SJCRH30 (cell line): Measurements from ENCODE around the gene PTPN1. TPM values are rescaled to one million over a fixed set of nuclear protein-coding genes. Genes with fewer than 3 reads are reported as not detected.
"Not testable (repeated sequence)": the region's sequence is repeated elsewhere in the genome, so short reads cannot be mapped to it uniquely, and the experiment has no call there.

Experiments used
- DNase-seq, 2 experiments: peaks; one replicate each; pipeline ENCODE4 v3.0.0-alpha.2; 2015 to 2020
- H3K27ac ChIP-seq: fragments of 250-450 bp; sonication (Bioruptor Pico); 2 replicates; pipeline ENCODE4 v1.5.1; 2020; ENCODE audit warnings: mild to moderate bottlenecking, moderate library complexity
- H3K27me3 ChIP-seq: fragments of 250-450 bp; sonication (Bioruptor Pico); 2 replicates; pipeline ENCODE4 v1.5.1; 2020; ENCODE audit warnings: mild to moderate bottlenecking, moderate library complexity
- H3K36me3 ChIP-seq: fragments of 250-450 bp; sonication (Bioruptor Pico); 2 replicates; pipeline ENCODE4 v1.5.1; 2020; ENCODE audit warnings: mild to moderate bottlenecking, moderate library complexity
- H3K4me1 ChIP-seq: fragments of 250-450 bp; sonication (Bioruptor Pico); 2 replicates; pipeline ENCODE4 v1.5.1; 2020; ENCODE audit warnings: mild to moderate bottlenecking, moderate library complexity
- H3K4me3 ChIP-seq: fragments of 250-450 bp; sonication (Bioruptor Pico); 2 replicates; pipeline ENCODE4 v1.5.1; 2020; ENCODE audit warnings: mild to moderate bottlenecking, moderate library complexity
- H3K9me3 ChIP-seq: fragments of 250-450 bp; sonication (Bioruptor Pico); replicated peaks from 2 replicates; pipeline ENCODE4 v1.5.1; 2020; ENCODE audit warnings: mild to moderate bottlenecking, moderate library complexity
- total RNA-seq: library from RNA; depleted of rRNA; stranded (reverse); fragments of >200 nt; shearing (Covaris generic); gene quantifications from 2 replicates; pipeline ENCODE4 v1.2.3, GENCODE V29; 2014

The PTPN1 gene
- total RNA-seq, 1 experiment from 2014 or later = 72.3 TPM

DNA sequence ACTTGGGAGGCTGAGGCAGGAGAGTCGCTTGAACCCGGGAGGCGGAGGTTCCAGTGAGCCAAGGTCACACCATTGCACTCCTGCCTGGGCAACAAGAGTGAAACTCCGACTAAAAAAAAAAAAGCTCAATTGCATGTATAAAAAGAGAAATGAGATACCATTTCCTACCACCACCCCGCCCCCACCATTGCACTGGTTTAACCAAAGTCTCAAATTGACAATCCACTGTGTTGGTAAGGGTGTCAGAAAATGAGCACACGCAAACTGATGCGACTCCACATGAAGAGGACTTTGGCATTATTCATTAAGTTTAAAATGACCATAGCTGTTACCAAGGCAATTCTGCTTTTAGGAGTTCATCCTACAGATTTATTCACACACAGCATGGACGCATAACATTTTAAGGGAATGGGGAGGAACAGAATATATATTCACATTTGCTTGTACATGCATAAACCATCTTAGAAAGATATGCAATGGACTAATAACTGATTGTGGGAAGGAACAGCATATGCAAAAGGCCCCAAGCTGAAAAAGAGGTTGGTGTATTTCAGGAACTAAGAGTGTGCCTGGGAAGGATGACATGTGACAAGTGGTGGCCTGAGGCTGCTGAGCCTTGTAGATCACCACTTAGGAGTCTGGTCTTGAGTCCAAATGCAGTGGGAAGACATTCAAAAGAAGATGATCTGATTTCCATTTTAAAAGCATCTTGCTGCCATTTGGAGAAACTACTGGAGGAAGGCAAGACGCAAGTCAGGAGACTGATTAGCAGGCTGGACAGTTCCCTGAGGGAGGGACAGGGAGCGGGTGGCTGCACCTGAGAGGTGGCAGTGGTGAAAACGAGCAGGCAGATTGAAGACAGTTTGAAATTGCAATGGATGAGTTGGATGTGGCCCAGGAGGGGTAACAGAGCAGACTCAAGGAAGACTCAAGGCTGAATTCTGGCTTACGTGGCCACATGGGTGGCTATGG, 37.2 kb upstream of the PTPN1 start:
- Histone ChIP-seq H3K4me1 (peaks cover 1% of the 10 kb centered on the region; the same call in 1 of the 2 replicates), H3K36me3 (no peaks in the 10 kb centered on the region), H3K27ac (no peak overlapping the region), H3K27me3 (peaks cover 4% of the 10 kb centered on the region; the same call in 1 of the 2 replicates), H3K4me3 (no peak overlapping the region), H3K9me3 (no peaks in the 10 kb centered on the region; the same call in 1 of the 2 replicates)
- DNase-seq = no peak

GRCh38 chr20:50474356-50474755, 35.8 kb upstream of the PTPN1 start:
- not testable (repeated sequence) for H3K4me1 ChIP-seq, DNase-seq, H3K27ac ChIP-seq, H3K4me3 ChIP-seq, H3K36me3 ChIP-seq, H3K9me3 ChIP-seq, H3K27me3 ChIP-seq

DNA sequence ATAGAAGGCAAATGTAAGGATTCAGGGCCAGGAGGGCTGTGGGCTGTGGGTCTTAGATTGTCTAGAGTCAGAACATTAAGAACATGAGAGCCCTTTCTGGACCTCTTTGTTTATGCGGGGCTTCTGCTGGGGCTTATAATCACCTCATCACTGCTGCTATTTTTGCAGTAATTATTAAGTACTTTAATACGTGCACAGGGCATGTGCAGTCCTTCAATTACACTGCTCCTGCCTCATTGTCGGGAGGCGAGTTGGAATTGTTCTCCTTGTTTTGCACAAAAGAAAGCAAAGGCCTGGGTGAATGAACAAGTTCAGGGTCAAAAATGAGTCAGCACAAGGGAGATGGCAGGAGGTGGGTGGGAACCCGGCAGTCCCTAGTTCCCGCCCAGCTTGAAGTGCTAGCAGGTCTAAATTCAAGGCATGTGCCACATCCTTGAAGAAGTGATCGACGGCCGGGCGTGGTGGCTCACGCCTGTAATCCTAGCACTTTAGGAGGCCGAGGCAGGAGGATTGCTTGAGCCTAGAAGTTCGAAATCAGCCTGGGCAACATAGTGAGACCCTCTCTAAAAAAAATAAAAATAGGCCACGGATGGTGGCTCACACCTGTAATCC, 34.4 kb upstream of the PTPN1 start:
- Histone ChIP-seq H3K27me3 (peaks cover 4% of the 10 kb centered on the region; the same call in 1 of the 2 replicates), H3K9me3 (no peaks in the 10 kb centered on the region; the same call in 1 of the 2 replicates), H3K36me3 (no peaks in the 10 kb centered on the region), H3K27ac (no peak overlapping the region), H3K4me1 (no peaks in the 10 kb centered on the region), H3K4me3 (no peak overlapping the region)
- DNase-seq = no peak

GRCh38 chr20:50477239-50477872, 32.8 kb upstream of the PTPN1 start:
- peaks cover 4% of the 10 kb centered on the region; the same call in 1 of the 2 replicates for H3K27me3 ChIP-seq
- H3K36me3 ChIP-seq = no peaks in the 10 kb centered on the region
- DNase-seq = no peak

GRCh38 chr20:50478162-50478990, 31.8 kb upstream of the PTPN1 start:
- peak; percentile 83 to 85 for DNase-seq
- Histone ChIP-seq H3K9me3 (no peaks in the 10 kb centered on the region; the same call in 1 of the 2 replicates), H3K27me3 (peaks cover 4% of the 10 kb centered on the region; the same call in 1 of the 2 replicates), H3K4me3 (no peak overlapping the region), H3K27ac (no peak overlapping the region), H3K36me3 (no peaks in the 10 kb centered on the region), H3K4me1 (0 out of 2 replicates have a peak, but pooled peaks cover 3% of the 10 kb centered on the region)

More at GRCh38 chr20:50477239-50477872, 32.8 kb upstream of the PTPN1 start:
- H3K27ac ChIP-seq = no peak overlapping the region
- H3K9me3 ChIP-seq = no peaks in the 10 kb centered on the region; the same call in 1 of the 2 replicates
- H3K4me1 ChIP-seq = no peaks in the 10 kb centered on the region
- no peak overlapping the region for H3K4me3 ChIP-seq

- DNase-seq = no peak
- peaks cover 1% of the 10 kb centered on the region; the same call in 1 of the 2 replicates for H3K27me3 ChIP-seq
- no peak overlapping the region for H3K27ac ChIP-seq
- H3K4me1 ChIP-seq = peaks cover 7% of the 10 kb centered on the region; the same call in 1 of the 2 replicates
- H3K36me3 ChIP-seq = no peaks in the 10 kb centered on the region
- H3K9me3 ChIP-seq = peaks cover 3% of the 10 kb centered on the region; the same call in 1 of the 2 replicates
- H3K4me3 ChIP-seq = no peak overlapping the region
Observed at GRCh38 chr20:50481741-50482140, 28.4 kb upstream of the PTPN1 start.

DNA sequence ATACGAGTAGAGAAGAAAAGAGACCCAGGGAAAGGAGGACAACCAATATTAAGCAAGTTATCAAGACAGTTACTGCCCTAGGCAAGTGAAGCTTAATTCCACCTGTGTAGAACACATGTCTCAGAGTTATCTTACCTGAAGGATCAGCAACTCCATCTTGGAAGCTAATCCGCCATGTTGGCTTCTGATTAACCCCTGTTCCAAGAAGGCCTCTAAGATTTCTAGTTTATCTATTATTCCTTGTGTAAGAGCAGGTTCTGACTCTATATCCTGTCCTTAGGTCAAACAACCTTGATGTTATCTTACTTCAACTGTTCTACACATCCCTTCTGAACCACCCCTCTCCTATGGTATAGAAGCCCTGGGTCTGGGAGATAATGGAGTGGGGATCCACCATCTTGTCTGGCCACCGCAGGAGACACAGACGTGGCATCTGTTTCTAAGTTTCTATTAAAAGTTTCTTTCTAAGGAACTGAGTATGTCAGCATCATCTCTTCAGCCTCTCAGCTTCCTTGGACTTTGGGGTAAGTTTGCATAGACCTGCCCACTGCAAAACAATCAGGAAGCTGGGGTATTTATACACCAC, 27.7 kb upstream of the PTPN1 start:
- no peaks in the 10 kb centered on the region for H3K27me3 ChIP-seq
- peaks cover 7% of the 10 kb centered on the region; the same call in 1 of the 2 replicates for H3K4me1 ChIP-seq
- H3K9me3 ChIP-seq = peaks cover 3% of the 10 kb centered on the region; the same call in 1 of the 2 replicates
- no peaks in the 10 kb centered on the region for H3K36me3 ChIP-seq
- DNase-seq = no peak
- H3K27ac ChIP-seq = no peak overlapping the region
- H3K4me3 ChIP-seq = no peak overlapping the region

- no peaks in the 10 kb centered on the region for H3K27me3 ChIP-seq
- H3K4me1 ChIP-seq = peaks cover 9% of the 10 kb centered on the region; the same call in 1 of the 2 replicates
- no peak for DNase-seq
- H3K9me3 ChIP-seq = peaks cover 3% of the 10 kb centered on the region; the same call in 1 of the 2 replicates
- H3K36me3 ChIP-seq = no peaks in the 10 kb centered on the region
- H3K4me3 ChIP-seq = no peak overlapping the region
- no peak overlapping the region for H3K27ac ChIP-seq
Observed at GRCh38 chr20:50484271-50484976, 25.8 kb upstream of the PTPN1 start.

DNA sequence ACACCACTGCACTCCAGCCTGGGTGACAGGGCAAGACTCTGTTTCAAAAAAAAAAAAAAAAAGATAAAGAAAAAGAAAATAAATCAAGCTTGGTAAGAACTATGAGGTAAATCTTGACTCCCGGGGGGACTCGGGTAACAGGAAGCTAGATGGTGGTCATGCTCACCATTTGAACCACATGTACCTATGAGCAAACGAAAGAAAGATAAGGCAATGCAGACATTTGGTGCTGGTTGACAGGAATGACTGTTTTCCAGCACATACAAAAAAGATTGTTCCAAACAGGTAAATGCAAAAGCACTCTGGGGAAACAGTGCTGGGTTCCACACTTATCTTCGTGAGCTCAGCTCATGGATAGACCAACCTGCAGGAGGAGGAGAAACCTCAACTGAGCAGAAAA, 22.8 kb upstream of the PTPN1 start:
- no peak overlapping the region for H3K4me3 ChIP-seq
- peaks cover 9% of the 10 kb centered on the region; the same call in 1 of the 2 replicates for H3K4me1 ChIP-seq
- no peak for DNase-seq
- no peaks in the 10 kb centered on the region for H3K27me3 ChIP-seq
- peaks cover 3% of the 10 kb centered on the region; the same call in 1 of the 2 replicates for H3K9me3 ChIP-seq
- no peaks in the 10 kb centered on the region for H3K36me3 ChIP-seq
- H3K27ac ChIP-seq = no peak overlapping the region

DNA sequence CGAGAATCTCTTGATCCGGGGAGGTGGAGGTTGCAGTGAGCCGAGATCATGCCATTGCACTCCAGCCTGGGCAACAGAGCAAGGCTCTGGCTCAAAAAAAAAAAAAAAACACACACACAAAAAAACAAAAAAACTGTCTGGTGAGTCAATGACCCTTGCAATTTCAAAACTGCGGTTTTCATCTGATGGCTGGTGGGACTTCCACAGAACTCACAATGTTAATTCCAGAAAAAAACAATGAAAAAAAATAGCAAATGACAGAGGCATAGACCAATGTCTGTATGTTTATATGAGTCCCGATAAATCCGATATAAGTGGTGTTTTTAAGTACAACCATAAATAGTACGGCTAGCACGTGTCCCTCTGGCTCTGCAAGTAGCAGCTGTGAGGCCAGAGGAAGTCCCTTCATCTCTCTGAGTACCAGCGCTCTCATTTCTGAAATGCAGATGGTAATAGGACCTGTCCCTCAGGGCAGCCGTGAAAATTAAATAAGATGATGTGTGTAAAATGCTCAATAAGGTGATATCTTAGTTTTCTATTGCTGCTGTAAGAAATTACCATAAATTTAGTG, 21.9 kb upstream of the PTPN1 start:
- no peaks in the 10 kb centered on the region for H3K36me3 ChIP-seq
- peaks cover 3% of the 10 kb centered on the region; the same call in 1 of the 2 replicates for H3K9me3 ChIP-seq
- peaks cover 6% of the 10 kb centered on the region; the same call in 1 of the 2 replicates for H3K4me1 ChIP-seq
- no peak overlapping the region for H3K4me3 ChIP-seq
- H3K27me3 ChIP-seq = no peaks in the 10 kb centered on the region
- no peak overlapping the region for H3K27ac ChIP-seq
- peak; percentile 31 to 60 for DNase-seq

DNA sequence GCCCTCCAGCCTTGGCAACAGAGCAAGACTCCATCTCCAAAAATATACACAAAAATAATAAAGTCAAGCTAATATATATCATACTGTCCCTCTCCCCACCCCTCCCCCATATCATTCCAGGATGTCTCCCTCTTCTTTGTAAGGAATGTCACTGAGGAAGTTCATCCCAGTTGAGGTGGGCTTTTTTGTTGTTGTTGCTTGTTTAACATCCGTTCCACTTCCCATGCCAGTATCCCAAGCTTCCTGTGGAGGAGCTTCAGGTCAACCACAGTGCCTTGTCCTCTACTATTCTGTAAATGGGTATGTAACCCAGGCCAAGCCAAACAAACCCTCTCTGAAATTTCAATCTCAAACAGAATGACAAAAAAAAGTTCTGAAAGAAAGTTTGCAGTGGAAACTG, 19.0 kb upstream of the PTPN1 start:
- 0 out of 2 replicates have a peak, but pooled peaks cover 2% of the 10 kb centered on the region for H3K9me3 ChIP-seq
- 0 out of 2 replicates have a peak, but pooled peaks cover 2% of the 10 kb centered on the region for H3K4me1 ChIP-seq
- H3K36me3 ChIP-seq = no peaks in the 10 kb centered on the region
- H3K27ac ChIP-seq = no peak overlapping the region
- no peak overlapping the region for H3K4me3 ChIP-seq
- 0 out of 2 replicates have a peak, but pooled peaks cover 4% of the 10 kb centered on the region for H3K27me3 ChIP-seq
- no peak for DNase-seq

- DNase-seq = no peak
- Histone ChIP-seq H3K27me3 (0 out of 2 replicates have a peak, but pooled peaks cover 4% of the 10 kb centered on the region), H3K4me3 (no peak overlapping the region), H3K4me1 (peaks cover 2% of the 10 kb centered on the region; the same call in 1 of the 2 replicates), H3K27ac (no peak overlapping the region), H3K9me3 (0 out of 2 replicates have a peak, but pooled peaks cover 2% of the 10 kb centered on the region), H3K36me3 (no peaks in the 10 kb centered on the region)
Observed at GRCh38 chr20:50491926-50492634, 18.1 kb upstream of the PTPN1 start.
